COR-L47 (cell line): Measurements from ENCODE around the gene YBEY.

Experiments used
- DNase-seq: peaks from one replicate; lab custom pipeline; 2025; lab: John Stamatoyannopoulos, UW

YBEY gene

DNA sequence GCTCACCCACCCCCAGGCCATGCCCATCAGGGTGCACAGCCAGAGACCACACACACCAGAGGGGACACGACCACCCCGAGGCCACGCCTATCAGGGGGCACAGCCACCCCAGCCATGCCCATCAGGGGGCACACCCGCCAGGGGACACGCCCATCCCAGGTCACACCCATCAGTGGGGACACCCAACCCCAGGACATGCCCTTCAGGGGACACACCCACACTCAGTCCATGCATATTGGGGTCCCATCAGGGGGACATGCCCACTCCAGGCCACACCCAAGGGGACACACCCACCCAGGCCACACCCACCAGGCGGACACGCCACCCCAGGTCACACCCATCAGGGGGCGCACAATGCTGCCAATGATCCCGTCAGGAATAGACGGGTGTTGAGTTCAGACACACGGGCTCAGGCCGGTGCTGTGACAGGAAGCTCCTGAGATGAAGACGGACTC lies 21.4 kb upstream of the YBEY start:
- DNase-seq: no peak

DNA sequence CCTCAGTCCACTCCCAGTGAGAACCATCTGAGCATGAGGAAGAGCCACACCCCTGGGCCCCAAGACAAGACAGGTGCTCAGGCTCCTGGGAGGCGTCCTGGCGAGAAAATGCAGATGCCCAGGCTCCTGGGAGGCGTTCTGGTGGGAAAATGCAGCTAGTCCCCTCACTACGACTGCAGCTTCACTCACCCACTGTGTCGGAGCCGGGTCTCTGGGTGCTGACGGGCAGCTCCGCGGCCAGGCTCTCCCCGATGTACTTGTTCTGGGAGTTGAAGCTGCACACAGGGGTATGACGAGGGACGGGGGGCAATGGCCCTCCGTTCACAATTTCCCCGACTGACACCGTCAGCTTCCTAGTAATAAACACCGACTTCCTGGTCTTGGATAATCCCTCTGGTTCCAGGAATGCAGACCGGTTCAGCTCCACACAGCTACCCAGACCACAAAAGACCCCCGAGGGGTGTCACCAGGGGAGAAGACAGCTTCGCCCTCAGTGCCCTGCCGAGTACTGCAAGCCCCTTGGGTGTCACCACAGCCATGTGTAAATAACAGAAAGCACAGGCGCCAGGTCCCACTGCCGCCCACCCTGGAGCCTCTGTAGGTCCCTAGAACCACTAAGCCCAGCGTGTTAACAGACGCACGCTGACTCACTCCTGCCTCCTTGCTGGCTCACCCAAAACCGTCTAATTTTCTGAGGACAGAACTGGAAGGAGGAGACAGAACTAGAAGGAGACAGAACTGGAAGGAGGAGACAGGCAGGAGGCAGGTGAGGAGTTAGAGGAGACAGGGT lies 20.2 kb upstream of the YBEY start:
- no peak for DNase-seq

DNA sequence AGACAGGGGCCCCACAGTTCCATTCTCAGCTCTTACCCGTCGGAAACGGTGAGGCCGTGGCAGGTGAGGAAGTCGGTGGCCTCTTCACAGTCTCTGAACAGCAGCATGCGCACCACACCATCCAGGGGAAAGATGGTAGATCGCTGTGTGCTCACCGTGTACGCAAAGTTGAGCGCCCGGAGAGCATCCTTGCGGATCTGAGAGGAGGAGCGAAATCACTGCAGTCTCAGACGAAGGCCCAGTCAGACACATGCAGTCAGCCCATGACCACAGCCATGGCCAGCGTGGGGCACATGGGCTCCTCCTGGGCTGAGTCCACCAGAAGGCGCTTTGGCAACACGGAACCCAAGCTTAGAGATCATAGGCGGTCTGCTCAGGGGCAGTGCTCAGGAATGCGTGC lies 19.2 kb upstream of the YBEY start:
- DNase-seq: no peak

DNA sequence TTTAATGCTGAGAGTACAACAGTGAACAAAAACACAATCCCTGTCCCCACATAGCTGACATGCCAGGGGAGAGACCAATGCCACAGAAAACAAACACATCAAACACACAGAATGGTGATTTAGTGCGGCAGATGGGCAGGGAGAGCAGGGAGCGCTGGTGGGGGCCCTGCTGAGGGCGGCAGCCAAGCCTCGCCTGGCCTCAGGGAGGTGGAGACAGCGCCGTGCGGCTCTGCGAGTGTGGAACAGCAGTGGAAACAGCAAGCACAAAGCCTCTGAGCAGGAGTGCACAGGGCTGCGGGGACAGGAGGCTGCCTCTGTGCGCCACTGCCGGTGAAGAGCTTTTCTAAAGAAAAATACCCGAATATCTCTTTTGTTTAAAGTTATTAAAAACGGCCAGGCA lies 17.8 kb upstream of the YBEY start:
- DNase-seq: no peak

DNA sequence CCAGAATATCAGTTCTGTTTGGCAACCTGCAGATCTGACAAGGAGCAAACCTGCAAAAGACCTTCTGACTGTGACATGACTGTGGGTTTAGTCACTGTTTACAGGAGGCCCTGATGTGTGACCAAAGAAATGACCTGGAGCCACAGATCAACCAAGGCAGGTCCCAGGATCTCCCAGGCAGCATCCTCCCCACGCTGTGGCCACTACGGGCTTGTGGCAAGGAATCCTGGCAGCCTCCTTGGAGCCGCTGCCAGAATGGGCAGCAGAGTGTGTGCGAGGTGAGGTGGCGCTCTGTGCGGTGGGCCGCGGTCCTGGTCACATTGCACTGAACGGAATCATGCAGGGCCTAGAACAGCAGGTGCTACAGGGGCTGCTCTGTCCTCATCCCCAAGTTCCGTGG lies 16.7 kb upstream of the YBEY start:
- DNase-seq: no peak

DNA sequence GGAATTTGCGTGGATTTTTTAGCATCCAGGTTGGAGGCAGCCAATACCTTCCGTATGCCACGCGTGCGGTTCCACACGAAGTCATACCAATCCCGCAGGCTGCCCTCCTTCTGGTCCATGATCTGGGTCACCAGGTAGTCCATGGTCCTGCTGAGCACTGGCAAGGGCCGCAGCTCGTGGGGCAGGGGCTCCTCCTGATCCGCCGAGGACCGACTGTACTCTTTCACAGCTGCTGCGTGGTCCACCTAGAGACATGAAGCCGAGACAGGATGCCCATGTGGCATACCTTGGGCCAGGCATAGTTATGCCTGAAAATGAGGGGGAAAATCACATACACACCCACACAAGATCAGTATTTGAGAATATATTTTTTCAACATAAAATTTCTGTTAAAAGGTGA lies 12.8 kb upstream of the YBEY start:
- DNase-seq: no peak

DNA sequence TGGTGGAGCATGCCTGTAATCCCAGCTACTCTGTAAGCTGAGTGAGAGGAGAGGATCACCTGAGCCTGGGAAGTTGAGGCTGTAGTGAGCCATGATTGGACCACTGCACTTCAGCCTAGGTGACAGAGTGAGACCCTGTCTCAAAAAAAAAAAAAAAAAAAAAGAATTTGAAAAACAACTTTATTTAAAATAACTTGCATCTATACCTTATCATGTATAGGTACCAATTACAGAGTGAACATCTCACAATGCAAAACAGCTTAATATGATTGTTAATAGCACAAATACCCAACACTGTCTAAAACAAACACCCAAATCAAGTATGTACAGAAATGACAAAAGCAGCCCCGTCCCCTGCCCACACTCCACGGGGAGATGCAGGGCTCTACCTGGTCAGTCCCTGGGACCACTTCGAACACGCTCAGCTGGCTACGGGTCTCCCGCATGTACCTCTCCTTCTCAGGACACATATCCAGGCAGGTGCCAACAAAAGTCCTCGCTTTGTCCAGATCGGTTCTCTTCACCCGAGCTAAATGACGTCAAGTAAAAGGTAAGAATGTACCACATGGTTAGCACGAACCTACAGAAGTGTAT lies 11.2 kb upstream of the YBEY start:
- DNase-seq: no peak

DNA sequence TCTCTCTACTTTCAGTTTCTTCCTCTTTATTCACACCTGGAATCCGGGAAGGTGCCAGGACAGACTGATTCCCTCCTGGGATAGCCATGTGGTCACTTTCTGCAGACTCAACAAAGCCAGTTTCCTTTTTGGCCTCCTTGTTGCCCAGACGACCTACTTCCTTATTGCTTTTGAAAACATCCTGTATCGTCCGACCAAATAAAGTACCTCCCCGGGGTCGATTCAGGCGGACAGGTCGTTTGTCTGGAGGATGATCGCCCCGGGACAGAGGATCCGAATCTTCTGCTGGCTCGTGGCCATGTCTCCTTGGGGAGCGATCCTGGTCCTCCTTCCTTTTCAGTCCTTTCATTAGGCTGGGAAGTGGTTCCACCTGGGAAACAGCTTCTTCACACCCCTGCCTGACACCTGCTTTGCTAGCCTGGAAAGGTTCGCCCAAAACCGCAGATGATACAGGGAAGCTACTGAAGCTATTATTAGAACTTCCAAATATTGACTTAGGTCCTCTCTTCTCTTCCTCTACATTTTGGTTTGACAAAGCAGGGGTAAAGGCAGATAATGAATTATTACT lies 2.0 kb upstream of the YBEY start:
- no peak for DNase-seq

DNA sequence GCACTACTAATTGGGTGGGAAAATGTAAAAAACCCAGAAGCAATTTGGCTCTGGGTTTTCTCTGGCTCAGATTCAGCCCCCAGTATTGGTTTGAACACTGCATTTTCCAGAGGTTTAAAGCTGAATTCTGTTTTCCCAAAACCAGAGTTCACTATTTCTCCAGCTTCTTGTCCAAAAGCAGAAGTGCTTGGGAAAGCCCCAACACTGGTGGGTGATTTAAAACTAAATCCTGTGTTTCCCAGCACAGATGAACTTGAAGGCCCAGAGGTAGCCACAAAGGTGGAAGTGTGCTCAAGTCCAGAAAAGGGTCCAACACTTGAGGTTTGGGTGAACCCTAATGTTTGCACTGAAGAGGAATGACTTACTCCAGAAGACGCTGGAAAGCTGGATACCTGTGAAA lies 1.4 kb upstream of the YBEY start:
- no peak for DNase-seq

DNA sequence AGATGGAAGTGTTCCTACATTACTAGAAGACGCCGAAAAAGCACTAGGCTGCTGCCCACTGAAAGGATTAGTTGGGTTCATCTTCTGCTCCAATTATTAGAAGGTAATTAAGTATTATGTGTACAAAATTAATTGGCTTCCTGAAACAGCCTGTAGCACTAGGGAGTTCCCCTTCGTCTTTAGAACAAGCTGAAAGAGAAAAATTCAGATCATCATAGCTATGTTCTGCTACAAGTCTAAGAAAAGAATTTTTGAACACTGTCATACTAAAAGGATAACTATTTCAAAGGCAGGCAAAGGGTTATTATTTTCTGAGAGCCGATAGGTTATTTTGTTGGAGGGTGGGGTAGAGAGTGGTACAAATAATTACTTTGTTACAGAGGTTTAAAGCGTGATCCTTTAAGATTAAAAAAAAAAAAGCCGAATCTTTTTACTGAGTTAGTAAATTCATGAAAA lies 908 bp upstream of the YBEY start, which contains the start of gene MCM3AP:
Gene MCM3AP (minus strand): TSS at position 406 of the 456 bp plus-strand sequence. CDS start 325 bp downstream, at position 81.
- DNase-seq: no peak

DNA sequence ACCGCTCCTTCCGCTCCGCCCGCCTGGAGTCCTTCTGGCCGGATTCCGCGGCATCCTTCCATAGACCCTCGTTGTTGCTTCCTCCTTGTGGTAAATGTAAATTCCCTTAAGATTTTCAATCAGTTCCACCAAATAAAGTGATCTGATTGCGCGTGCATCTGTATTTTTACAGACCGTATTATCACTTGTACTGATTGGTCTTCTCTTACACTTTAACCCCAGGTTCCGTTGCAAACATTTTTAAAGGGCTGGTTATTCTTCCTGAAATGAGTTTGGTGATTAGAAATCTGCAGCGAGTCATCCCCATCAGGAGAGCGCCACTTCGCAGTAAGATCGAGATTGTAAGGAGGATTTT lies 483 bp downstream of the YBEY start:
- no peak for DNase-seq

DNA sequence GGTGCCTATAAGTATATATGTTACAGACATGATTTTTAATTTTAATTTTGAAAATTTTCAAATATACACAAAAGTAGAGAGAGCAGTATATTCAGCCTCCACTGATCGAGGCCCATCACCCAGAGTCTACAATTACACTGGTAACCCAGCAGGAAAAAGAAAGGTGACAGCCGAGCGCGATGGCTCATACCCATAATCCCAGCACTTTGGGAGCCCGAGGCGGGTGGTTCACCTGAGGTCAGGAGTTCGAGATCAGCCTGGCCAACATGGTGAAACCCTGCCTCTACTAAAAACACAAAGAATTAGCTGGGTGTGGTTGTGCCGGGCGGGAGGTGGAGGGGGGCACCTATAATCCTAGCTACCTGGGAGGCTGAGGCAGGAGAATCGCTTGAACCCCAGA lies 1.4 kb downstream of the YBEY start:
- no peak for DNase-seq

DNA sequence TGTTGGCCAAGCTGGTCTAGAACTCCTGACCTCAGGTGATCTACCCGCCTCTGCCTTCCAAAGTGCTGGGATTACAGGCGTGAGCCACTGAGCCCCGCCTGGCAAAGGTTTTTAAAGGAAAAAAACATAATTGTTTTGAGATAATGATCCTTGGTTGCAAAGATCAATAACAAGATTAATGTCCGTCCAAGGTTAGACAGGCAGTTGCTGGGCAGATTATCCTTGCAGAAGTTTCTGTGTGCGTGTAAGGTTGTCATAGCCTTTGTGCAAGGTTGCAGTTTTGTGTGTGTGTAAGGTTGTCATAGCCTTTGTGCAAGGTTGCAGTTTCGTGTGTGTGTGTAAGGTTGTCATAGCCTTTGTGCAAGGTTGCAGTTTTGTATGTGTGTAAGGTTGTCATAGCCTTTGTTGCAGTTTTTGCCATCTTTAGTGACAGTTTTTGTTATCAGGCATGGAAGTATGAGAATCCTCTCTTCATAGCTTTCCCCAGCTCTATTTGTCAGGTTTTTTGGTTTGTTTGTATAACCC lies 3.6 kb downstream of the YBEY start:
- DNase-seq: no peak

DNA sequence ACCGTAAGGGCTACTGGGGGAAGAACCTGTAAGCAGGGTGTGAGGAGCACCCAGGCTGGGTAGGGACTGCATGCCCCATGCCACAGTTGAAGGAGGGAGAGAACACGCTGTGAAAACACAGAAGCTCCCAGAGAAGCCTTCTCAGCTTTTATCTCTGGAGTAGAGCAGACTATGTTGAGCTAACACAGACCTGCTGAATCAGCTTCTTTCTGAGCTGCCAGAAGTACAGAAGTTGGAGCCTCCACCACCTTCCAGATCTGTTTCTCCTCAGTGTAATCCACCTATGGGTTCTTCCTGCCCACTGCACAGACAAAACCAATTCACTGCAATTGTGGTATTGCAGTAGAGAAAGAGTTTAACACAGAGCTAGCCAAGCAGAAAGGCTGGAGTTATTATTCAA lies 5.4 kb downstream of the YBEY start:
- DNase-seq: no peak

DNA sequence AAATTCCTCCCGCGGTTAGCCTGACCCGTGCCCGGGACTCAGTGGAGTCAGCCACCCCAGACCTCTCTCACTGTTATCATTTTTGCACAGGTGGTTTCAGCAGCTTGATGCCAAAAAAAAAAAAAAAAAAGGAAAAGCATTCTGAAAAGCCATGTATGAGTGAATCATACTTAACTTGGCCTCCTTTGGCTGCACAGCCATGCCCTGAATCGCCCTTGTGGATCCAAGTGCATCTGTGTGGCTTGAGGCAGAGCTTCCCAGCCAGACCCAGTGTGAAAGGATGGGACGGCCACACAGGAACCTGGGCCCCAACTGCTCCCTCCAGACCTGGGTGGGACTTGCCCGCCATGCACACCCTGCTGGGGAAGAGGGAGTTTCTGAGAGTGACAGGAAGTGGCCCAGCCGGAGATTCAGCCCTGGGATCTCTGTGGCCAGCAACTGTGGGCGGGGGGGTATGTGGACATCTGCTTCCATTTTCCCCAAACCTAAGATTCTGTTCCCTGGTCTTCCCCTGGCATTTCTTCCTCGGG lies 8.6 kb downstream of the YBEY start:
- DNase-seq: no peak

DNA sequence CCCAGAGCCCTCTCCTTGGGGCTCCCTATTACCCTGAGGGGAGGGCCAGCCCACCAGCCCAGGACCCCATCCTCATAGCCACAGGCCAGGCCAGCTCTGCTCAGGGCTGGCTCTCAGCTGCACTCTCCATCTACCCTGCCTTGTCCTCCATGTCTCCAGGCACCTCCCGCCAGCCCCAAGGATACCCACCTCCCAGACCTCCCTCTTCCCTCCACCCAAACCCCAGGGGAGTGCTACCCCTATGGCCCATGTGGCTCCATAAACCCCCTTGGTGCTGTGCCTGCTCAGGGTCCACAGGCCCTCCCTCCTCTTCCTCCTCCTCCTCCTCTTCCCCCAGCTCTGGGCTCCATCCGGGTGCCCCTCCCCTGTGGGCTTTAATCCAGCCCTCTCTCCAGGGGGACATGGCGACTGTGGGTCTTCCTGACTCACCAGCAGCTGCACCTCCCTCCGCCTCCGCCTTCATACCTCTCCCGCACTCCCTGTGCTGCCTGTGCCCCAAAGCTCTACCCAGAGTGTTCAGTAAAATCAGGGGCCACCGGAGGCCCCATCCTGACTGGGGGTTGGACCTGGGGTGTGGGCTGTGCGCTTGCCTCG lies 9.1 kb downstream of the YBEY start:
- peak; percentile 47 for DNase-seq

DNA sequence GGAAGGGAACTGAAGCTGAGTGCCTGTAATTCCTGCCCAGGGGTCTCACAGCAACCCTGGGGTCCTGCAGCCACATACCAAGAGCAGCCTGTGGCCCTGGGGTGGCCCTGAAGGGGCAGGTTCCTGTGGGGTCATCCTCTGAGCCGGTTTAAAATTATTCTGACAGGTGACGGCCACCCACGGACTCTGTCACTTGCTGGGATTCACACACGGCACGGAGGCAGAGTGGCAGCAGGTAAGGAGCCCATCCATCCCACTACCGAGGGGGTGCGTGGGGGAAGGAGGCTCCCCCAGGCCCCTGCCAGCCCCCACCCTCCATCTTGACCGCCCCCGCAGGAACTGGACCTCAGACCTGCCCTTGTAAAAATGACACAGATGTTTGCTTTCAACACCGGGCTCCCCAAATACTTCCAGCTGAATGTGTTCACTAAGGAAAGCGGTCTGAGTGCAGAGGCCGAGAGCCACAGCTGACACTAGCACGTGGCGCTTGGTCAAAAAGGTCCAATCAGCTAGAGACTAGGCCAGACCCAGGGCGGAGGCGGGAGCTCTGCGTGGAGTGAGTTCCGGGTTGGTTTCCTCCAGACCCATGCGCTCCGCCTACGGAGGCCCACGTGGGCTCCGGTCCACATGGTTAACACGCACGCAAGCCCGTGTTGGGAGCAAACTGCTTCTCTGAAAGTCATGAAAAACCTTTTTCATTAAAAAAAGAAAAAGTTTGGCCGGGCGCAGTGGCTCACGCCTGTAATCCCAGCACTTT lies 10.0 kb downstream of the YBEY start:
- DNase-seq: no peak

DNA sequence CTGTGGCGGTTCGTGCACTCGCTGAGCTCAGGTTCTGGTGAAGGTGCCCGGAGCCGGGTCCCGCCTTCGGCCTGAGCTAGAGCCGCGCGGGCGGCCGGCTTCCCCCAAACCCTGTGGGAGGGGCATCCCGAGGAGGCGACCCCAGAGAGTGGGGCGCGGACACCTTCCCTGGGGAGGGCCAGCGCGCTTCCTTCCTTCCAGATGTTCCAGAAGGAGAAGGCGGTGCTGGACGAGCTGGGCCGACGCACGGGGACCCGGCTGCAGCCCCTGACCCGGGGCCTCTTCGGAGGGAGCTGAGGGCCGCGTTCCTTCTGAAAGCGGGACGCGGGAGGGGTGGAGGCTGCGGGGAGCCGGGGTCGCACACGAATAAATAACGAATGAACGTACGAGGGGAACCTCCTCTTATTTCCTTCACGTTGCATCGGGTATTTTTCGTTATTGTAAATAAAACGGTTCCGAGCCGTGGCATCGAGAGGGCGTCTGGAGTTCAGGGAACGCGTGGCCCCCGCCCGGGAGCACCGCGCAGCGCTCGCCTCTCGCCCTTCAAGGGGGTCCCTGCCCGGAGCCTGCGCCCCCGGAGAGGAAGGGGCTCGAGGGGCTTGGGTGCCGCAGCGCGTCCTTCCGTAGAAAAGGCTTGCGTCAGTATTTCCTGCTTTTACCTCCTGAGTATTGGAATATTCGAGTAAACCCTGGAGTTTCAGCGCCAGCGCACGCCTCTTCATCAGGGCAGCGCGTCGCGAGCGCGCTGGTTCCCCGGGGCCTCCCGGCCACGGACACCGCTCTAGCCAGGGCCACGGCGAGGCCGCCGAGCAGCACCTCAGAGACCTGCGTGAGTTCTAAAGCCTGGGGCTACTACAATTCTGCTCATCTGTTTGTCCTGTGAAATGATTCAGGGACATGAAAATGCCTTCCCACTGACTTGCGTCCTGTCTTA lies 11.5 kb downstream of the YBEY start:
- no peak for DNase-seq

DNA sequence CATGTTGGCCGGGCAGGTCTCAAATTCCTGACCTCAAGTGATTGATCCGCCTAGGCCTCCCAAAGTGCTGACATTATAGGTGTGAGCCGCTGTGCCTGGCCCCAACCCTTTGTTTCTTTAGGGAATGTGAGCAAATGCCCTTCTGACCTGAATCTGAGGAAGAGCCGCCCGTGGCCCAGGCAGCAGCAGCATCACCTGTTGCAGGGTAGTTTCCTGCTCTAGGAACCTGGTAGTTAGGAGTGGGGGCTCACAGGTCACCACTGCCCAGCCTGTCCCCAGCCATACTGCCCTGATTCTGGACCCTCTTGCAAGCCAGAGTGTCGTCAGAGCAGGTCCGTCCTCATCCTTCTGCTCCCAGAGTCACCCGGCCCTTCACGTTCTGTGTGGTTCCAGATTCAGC lies 13.0 kb downstream of the YBEY start:
- no peak for DNase-seq

DNA sequence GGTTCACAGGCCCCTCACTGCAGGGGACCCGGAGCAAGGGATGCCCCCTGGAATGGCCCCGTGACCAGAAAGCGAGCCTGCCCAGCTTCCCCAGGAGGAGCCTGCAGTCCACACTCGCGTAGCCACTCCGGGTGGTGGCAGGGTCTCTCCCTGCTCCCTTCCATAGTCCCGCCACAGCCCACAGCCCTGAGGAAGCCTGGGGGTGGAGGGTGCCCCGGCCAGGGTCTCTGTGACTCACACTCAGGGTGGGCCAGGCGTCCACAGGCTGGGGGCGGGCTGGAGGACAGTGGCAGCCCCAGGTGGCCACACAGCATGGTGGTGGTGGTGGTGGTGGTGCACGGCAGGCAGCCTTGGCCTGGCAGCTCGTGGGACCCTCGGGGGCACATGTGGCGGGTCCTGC lies 15.6 kb downstream of the YBEY start:
- no peak for DNase-seq

DNA sequence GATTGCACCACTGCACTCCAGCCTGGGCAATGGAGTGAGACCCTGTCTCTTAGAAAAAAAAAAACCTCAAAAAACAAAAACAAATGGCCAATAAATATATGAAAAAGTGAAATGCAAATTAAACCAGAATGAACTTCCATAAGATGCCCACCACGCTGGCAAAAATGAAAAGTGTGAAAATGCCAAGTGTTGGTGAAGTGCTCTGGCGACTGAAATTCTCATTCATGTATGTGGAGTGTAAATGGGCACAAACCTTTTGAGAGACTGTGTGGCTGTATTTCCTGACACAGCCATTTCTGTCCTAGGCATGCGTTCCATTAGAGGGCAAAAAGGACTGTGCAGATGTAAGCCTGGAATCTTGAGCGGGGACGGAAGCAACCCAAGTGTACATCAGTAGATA lies 18.3 kb downstream of the YBEY start:
- DNase-seq: no peak
